Measurements from ENCODE around the gene PTPRA. TPM values are rescaled to one million over a fixed set of nuclear protein-coding genes. Genes with fewer than 3 reads are reported as not detected.

PTPRA gene
- total RNA-seq, 4 donors from 2014 or later, result 80.6 to 121 (median 97.1) TPM

DNA sequence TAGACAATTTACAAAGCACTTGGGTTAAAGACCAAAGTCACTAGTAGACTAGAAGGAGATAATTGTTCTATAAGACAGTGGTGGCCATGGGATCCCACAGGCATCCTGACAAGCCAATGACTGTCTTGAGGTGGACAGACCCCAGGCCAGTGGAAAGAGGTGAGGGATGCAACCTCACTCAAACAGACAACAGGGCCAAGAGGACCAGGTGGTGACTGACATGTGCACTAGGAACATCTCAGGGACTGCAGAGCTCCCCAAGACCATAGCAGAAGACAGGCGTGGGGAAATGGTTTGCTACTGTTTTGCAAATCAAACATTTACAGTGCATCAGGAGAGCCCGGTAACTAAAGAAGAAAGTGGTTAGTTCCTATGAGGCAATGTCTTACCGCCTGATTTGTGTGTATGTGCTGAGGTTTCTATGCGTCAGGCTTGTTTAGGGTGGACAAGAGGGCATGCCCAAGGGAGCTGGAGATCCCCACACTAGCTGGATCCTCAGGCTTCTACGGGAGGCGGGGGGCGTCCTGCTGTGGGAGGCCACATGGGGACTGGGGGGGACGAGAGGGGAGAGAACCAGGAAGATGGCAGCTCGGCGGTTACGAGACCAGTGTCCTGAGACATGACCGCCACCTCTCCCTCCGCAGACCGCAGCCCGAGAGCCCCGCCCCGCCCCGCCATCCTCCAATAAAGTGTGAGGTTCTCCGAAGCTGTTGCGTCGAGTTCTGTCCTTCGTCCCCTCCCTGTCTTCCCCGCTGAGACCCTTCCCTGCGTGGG is 171.9 kb downstream of the PTPRA start:
- Histone ChIP-seq H3K4me3 (peak overlapping the region; percentile 76 to 80), H3K27ac (peak overlapping the region; percentile 92 to 95), H3K27me3 (no peaks in the 10 kb centered on the region), H3K36me3 (no peaks in the 10 kb centered on the region), H3K4me1 (peaks cover 0 to 8% of the 10 kb centered on the region in 2 donors), H3K9me3 (no peaks in the 10 kb centered on the region)
- DNase-seq, result peak in 1 of 2 donors; percentile 74
- intact Hi-C loops (cut with DNase I; ENCODE audit: low total_unique reads), result no loop called here
- no peak for TF ChIP-seq POLR2A (IDR thresholded peaks at IDR 0.05)
- TF ChIP-seq, protein P1, sequence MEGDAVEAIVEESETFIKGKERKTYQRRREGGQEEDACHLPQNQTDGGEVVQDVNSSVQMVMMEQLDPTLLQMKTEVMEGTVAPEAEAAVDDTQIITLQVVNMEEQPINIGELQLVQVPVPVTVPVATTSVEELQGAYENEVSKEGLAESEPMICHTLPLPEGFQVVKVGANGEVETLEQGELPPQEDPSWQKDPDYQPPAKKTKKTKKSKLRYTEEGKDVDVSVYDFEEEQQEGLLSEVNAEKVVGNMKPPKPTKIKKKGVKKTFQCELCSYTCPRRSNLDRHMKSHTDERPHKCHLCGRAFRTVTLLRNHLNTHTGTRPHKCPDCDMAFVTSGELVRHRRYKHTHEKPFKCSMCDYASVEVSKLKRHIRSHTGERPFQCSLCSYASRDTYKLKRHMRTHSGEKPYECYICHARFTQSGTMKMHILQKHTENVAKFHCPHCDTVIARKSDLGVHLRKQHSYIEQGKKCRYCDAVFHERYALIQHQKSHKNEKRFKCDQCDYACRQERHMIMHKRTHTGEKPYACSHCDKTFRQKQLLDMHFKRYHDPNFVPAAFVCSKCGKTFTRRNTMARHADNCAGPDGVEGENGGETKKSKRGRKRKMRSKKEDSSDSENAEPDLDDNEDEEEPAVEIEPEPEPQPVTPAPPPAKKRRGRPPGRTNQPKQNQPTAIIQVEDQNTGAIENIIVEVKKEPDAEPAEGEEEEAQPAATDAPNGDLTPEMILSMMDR (IDR thresholded peaks at IDR 0.05), result no peak

DNA sequence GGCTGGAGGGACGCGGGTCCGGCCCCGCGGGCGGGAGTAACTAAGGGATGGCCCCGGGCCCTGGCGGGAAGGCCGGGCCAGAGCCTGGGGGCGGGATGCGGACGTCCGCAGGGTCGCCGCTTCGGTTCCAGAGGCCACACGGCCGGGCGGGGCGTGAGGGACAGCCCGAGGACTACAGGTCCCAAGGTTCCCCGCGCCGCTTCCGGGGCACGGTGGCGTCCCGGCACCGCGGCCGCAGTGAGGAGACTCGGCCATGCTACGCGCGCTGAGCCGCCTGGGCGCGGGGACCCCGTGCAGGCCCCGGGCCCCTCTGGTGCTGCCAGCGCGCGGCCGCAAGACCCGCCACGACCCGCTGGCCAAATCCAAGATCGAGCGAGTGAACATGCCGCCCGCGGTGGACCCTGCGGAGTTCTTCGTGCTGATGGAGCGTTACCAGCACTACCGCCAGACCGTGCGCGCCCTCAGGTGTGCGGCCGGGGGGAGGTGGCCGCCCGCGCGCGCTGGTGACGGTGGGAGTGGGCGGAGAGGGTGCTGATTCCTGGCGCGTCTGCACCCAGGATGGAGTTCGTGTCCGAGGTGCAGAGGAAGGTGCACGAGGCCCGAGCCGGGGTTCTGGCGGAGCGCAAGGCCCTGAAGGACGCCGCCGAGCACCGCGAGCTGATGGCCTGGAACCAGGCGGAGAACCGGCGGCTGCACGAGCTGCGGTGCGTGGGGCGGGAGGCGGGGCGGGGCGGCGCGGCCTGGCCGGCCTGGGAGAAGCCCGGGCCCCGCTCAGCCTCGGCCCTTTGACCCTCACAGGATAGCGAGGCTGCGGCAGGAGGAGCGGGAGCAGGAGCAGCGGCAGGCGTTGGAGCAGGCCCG is 172.8 kb downstream of the PTPRA start, which contains the start of gene MRPS26:
Gene MRPS26, plus strand, starts transcription at position 237 of the 861 bp plus-strand sequence. Its CDS starts 17 bp downstream, at position 254.
- Histone ChIP-seq H3K36me3 (no peaks in the 10 kb centered on the region), H3K4me1 (peaks cover 0 to 8% of the 10 kb centered on the region in 2 donors), H3K9me3 (no peaks in the 10 kb centered on the region), H3K27ac (peak within 1 kb of the TSS; percentile 92 to 95), H3K27me3 (no peaks in the 10 kb centered on the region), H3K4me3 (peak within 1 kb of the TSS; percentile 76 to 80)
- TF ChIP-seq, protein P1 (IDR thresholded peaks at IDR 0.05), result peak in 1 of 4 experiments; percentile 4
- peak in 1 of 2 donors; percentile 77 for TF ChIP-seq POLR2A (IDR thresholded peaks at IDR 0.05)
- intact Hi-C loops (cut with DNase I; ENCODE audit: low total_unique reads), result no loop called here
- DNase-seq, result peak; percentile 83 to 86

DNA sequence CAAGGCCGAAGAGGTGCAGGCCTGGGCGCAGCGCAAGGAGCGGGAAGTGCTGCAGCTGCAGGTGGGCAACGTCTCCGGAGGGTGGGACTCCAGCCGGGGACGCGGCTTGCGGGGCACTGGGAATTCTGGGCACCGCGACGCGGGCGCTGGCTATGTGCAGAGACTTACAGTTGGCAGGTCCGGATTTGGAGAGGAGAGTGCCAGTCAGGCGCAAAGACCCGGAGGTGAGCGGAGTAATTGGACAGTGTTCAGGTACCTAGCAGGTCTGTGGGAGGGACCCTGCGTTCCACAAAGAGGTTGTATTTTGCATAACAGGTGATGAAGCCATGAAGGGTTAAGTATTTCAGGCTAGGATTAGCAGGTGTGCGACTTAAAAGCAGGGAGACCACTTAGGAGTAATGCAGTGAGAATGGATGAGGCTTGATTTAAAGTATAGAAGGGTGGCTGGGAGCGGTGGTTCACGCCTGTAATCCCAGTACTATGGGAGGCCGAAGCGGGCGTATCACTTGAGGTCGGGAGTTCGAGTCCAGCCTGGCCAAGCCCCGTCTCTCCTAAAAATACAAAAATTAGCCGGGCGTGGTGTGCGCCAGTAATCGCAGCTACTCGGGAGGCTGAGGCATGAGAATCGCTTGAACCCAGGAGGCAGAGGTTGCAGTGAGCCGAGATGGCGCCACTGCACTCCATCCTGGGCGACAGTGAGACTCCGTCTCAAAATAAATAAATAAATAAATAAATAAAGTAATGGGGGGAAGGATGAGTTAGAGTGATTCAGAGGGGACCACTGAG is 173.6 kb downstream of the PTPRA start:
- intact Hi-C loops (cut with DNase I; ENCODE audit: low total_unique reads), result no loop called here
- no peaks in the 10 kb centered on the region for H3K9me3 ChIP-seq
- no peak for DNase-seq
- H3K36me3 ChIP-seq, result no peaks in the 10 kb centered on the region
- TF ChIP-seq, protein P1 (IDR thresholded peaks at IDR 0.05), result no peak
- TF ChIP-seq POLR2A (IDR thresholded peaks at IDR 0.05), result no peak
- H3K27ac ChIP-seq, result peak overlapping the region; percentile 92 to 95
- peaks cover 0 to 8% of the 10 kb centered on the region in 2 donors for H3K4me1 ChIP-seq
- no peaks in the 10 kb centered on the region for H3K27me3 ChIP-seq
- peak overlapping the region; percentile 76 to 80 for H3K4me3 ChIP-seq

DNA sequence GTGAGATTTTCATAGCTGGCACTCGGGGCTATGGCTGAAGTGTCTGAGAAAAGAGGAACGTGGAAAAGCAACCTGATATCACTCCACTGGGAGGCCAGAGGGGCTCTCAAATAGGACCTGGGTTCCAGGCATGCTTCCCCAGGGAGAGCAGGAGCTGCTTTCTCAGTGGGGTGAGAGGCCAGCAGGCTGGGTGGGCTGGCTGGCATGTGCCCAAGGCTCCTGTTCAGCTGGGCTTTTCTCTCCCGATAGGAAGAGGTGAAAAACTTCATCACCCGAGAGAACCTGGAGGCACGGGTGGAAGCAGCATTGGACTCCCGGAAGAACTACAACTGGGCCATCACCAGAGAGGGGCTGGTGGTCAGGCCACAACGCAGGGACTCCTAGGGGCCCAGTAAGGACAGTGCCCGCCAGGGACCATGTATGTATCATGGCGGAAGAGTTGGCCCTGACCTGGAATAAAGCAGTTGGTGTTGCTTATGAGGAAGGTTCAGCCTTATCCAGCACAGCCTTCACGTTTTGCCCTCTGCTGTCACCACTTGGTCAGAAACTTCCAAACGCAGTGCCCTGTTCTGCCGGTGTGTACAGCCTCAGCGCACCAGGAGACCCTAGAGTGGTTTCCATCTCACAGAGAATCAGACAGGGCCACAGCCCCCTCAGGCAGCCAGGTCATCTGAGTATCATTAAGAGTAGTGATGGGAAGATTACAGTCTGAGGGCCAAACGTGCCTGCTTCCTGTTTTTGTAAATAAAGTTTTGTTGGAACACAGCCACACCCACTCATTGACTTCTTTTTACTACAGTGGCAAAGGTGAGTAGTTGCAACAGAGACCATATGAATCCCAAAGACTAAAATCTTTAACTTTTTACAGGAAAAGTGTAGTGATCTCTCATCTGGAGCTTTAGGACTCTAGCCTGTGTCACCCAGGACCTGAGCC is 174.5 kb downstream of the PTPRA start:
- intact Hi-C loops (cut with DNase I; ENCODE audit: low total_unique reads), result no loop called here
- no peak overlapping the region for H3K4me3 ChIP-seq

More for the DNA sequence above, 174.5 kb downstream of the PTPRA start:
- Histone ChIP-seq H3K4me1 (peaks cover 0 to 8% of the 10 kb centered on the region in 2 donors), H3K36me3 (no peaks in the 10 kb centered on the region), H3K27ac (no peak overlapping the region), H3K27me3 (no peaks in the 10 kb centered on the region), H3K9me3 (no peaks in the 10 kb centered on the region)
- no peak for DNase-seq
- TF ChIP-seq, protein P1 (IDR thresholded peaks at IDR 0.05), result no peak
- no peak for TF ChIP-seq POLR2A (IDR thresholded peaks at IDR 0.05)

Data from uterus (tissue), 4 donors.